Natural killer cell (primary cell): ENCODE measurements around the gene ALKAL2. TPM values are rescaled to one million over a fixed set of nuclear protein-coding genes. Genes with fewer than 3 reads are reported as not detected.

Source experiments
- ATAC-seq, 3 donors: fragments of 150-1000 bp in 2 of 3; fragments of 200-7000 bp in 1 of 3; cut with Tn5 transposase; 1 replicate in 1 of 3; 2 replicates in 2 of 3; pipeline ENCODE4 v1.10.0; 2021; ENCODE audit warnings: mild to moderate bottlenecking in 2 of 3, moderate library complexity in 2 of 3
- DNase-seq, 2 donors: peaks; one replicate each; pipeline versions ENCODE4 v3.0.0 to v3.0.0-alpha.2; 2013 to 2021; ENCODE audit warnings: mixed read lengths in 1 of 2
- H3K27ac ChIP-seq: one replicate; pipeline ENCODE4 v1.5.1; 2013; ENCODE audit warnings: mild to moderate bottlenecking, low read length
- H3K27me3 ChIP-seq: one replicate; pipeline ENCODE4 v1.6.1; 2013; ENCODE audit warnings: low read length; ENCODE audit not compliant: control insufficient read depth, insufficient read depth
- H3K36me3 ChIP-seq: one replicate; pipeline ENCODE4 v1.6.1; 2013; ENCODE audit warnings: low read length; ENCODE audit not compliant: control insufficient read depth, insufficient read depth
- H3K4me1 ChIP-seq: one replicate; pipeline ENCODE4 v1.6.1; 2013; ENCODE audit warnings: low read length; ENCODE audit not compliant: control insufficient read depth, insufficient read depth
- H3K4me3 ChIP-seq: one replicate; pipeline ENCODE4 v1.5.1; 2013; ENCODE audit warnings: low read length
- H3K9me3 ChIP-seq: one replicate; pipeline ENCODE4 v1.6.1; 2013; ENCODE audit warnings: low read length; ENCODE audit not compliant: control insufficient read depth, insufficient read depth
- H3K27ac Mint-ChIP-seq, 2 donors: one replicate each; pipeline ENCODE4 v1.8.0; 2022; ENCODE audit warnings: mild to moderate bottlenecking in 2 of 2, mixed read lengths in 2 of 2, moderate library complexity in 1 of 2
- H3K27me3 Mint-ChIP-seq, 2 donors: one replicate each; pipeline ENCODE4 v1.8.0; 2022; ENCODE audit warnings: low read depth in 2 of 2, mixed read lengths in 2 of 2
- H3K36me3 Mint-ChIP-seq: one replicate; pipeline ENCODE4 v1.8.0; 2022; ENCODE audit warnings: mixed read lengths
- H3K4me1 Mint-ChIP-seq, 2 donors: one replicate each; pipeline ENCODE4 v1.8.0; 2022; ENCODE audit warnings: mixed read lengths in 2 of 2
- H3K4me3 Mint-ChIP-seq: one replicate; pipeline ENCODE4 v1.8.0; 2022; ENCODE audit warnings: mild to moderate bottlenecking, moderate library complexity, mixed read lengths
- H3K9me3 Mint-ChIP-seq, 2 donors: one replicate each; pipeline ENCODE4 v1.8.0; 2022; ENCODE audit warnings: mixed read lengths in 2 of 2
- CTCF ChIP-seq: fragments of 200-600 bp; IDR thresholded peaks from one replicate; pipeline ENCODE4 v1.8.0; 2022; ENCODE audit warnings: antibody characterized with exemption
- WGBS: methylation state at CpG from one replicate; pipeline ENCODE4 v1.1.7; 2013; ENCODE audit warnings: missing lambda C conversion rate; ENCODE audit not compliant: insufficient coverage; 5-methylcytosine and 5-hydroxymethylcytosine counted together
- intact Hi-C: fragments of 100-400 bp; cut with micrococcal nuclease; formaldehyde crosslinking; loops from one replicate; pipeline ENCODE4 v1.14.2; 2022
- total RNA-seq, 4 donors: library from RNA; stranded (reverse); fragments of 120-200 nt in 1 of 4; gene quantifications; one replicate each; pipeline versions ENCODE4 v1.2.3 to v1.2.4, GENCODE V29; 2013 to 2022

Gene ALKAL2
- total RNA-seq, 3 donors from 2014 or later (not counting 1 experiment from before 2014, with no cell fraction given) = 1.1 to 2.0 (median 1.7) TPM

GRCh38 chr2:309954-310510 lies 22.1 kb upstream of the ALKAL2 start:
- no peaks in the 10 kb centered on the region for H3K27me3 ChIP-seq
- no peak overlapping the region for H3K27ac ChIP-seq
- Mint-ChIP-seq H3K4me3 (no peak overlapping the region), H3K4me1 (peaks cover 0 to 7% of the 10 kb centered on the region in 2 donors), H3K27me3 (peaks cover 8 to 12% of the 10 kb centered on the region in 2 donors), H3K36me3 (no peaks in the 10 kb centered on the region), H3K27ac (no peak overlapping the region), H3K9me3 (no peaks in the 10 kb centered on the region)
- no peak overlapping the region for H3K4me3 ChIP-seq
- no peaks in the 10 kb centered on the region for H3K4me1 ChIP-seq
- no peaks in the 10 kb centered on the region for H3K36me3 ChIP-seq
- WGBS = 82% methylated on average over 9 of the region's 10 CpGs
- H3K9me3 ChIP-seq = no peaks in the 10 kb centered on the region
- no peak for TF ChIP-seq CTCF
- intact Hi-C loops = no loop called here
- DNase-seq (no peak), ATAC-seq (no peak)

GRCh38 chr2:309148-309953 lies 21.5 kb upstream of the ALKAL2 start:
- Histone ChIP-seq H3K4me3 (no peak overlapping the region), H3K9me3 (no peaks in the 10 kb centered on the region), H3K36me3 (no peaks in the 10 kb centered on the region), H3K27me3 (no peaks in the 10 kb centered on the region), H3K4me1 (no peaks in the 10 kb centered on the region), H3K27ac (no peak overlapping the region)
- 71% methylated on average over 13 of the region's 13 CpGs for WGBS
- intact Hi-C loops = no loop called here
- DNase-seq (no peak), ATAC-seq (no peak)
- Mint-ChIP-seq H3K4me3 (no peak overlapping the region), H3K36me3 (no peaks in the 10 kb centered on the region), H3K27ac (no peak overlapping the region), H3K27me3 (peaks cover 8 to 12% of the 10 kb centered on the region in 2 donors), H3K9me3 (no peaks in the 10 kb centered on the region), H3K4me1 (peaks cover 0 to 7% of the 10 kb centered on the region in 2 donors)
- no peak for TF ChIP-seq CTCF

- H3K36me3 ChIP-seq = no peaks in the 10 kb centered on the region
- DNase-seq = no peak
- H3K27me3 ChIP-seq = no peaks in the 10 kb centered on the region
- peaks cover 0 to 7% of the 10 kb centered on the region in 2 donors for H3K4me1 Mint-ChIP-seq
- 92% methylated on average over 9 of the region's 9 CpGs for WGBS
- H3K9me3 ChIP-seq = no peaks in the 10 kb centered on the region
- ATAC-seq = no peak
- TF ChIP-seq CTCF = no peak
- H3K36me3 Mint-ChIP-seq = no peaks in the 10 kb centered on the region
- H3K4me3 Mint-ChIP-seq = no peak overlapping the region
- H3K4me3 ChIP-seq = no peak overlapping the region
- H3K27ac ChIP-seq = no peak overlapping the region
- intact Hi-C loops = no loop called here
- peaks cover 5 to 7% of the 10 kb centered on the region in 2 donors for H3K27me3 Mint-ChIP-seq
- H3K9me3 Mint-ChIP-seq = no peaks in the 10 kb centered on the region
- no peaks in the 10 kb centered on the region for H3K4me1 ChIP-seq
- H3K27ac Mint-ChIP-seq = no peak overlapping the region
Observed at GRCh38 chr2:305366-305765, 17.5 kb upstream of the ALKAL2 start.
